Gastroesophageal sphincter (tissue), 3 donors: ENCODE results near the gene LRRC8C.

Source experiments
- EP300 ChIP-seq: sonication (generic); formaldehyde crosslinking; IDR thresholded peaks from one replicate; pipeline ENCODE4 v1.6.1; 2017; ENCODE audit warnings: antibody characterized with exemption, mild to moderate bottlenecking
- POLR2A ChIP-seq, 2 donors: fragments of 450-650 bp; IDR thresholded peaks; one replicate each; pipeline ENCODE4 v1.6.1; 2017; ENCODE audit warnings: antibody characterized with exemption in 2 of 2, mild to moderate bottlenecking in 2 of 2, moderate library complexity in 1 of 2
- POLR2AphosphoS5 ChIP-seq: sonication (generic); formaldehyde crosslinking; IDR thresholded peaks from one replicate; pipeline ENCODE4 v1.6.1; 2017; ENCODE audit warnings: antibody characterized with exemption
- TF ChIP-seq, protein P1 (sequence below), 4 experiments: fragments of 200-600 bp in 2 of 4; fragments of 450-650 bp in 2 of 4; sonication (generic) in 1 of 4; IDR thresholded peaks; one replicate each; pipeline ENCODE4 v1.5.1; 2017 to 2019; ENCODE audit warnings: antibody characterized with exemption in 4 of 4, mild to moderate bottlenecking in 2 of 4, moderate library complexity in 2 of 4

DNA sequence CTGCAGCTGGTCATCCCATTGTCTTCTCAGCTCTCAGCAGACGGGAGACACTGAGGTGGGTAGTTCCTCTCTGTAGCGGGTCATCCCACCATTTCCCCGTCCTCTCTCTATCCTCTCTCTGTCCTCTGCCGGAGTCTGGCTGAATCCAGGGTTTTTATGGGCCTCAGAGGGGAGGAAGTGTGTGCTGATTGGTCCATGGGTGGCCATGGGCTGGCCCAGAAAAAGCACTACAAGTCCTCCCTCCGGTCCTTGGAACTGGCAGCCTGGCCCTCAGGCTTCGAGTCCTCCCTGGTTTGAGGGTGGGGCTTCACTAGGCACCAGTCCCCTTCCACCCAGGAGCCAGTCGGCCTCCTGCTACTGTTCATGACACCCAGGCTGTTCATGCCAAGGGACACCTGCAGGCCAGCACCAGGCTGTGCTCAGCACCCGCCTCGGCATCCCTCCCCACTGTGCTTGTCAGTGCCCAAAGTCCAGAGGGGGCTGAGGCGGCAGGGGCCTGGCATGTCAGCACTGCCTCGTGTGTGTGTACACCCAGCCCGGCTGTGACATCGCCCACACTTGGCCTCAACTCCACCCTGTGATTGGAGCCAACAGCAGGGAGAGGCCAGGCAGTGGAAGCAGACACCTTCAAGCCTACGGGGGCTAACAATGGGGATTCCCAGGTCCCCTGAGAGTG is 23.0 kb upstream of the LRRC8C start:
- TF ChIP-seq, protein P1, sequence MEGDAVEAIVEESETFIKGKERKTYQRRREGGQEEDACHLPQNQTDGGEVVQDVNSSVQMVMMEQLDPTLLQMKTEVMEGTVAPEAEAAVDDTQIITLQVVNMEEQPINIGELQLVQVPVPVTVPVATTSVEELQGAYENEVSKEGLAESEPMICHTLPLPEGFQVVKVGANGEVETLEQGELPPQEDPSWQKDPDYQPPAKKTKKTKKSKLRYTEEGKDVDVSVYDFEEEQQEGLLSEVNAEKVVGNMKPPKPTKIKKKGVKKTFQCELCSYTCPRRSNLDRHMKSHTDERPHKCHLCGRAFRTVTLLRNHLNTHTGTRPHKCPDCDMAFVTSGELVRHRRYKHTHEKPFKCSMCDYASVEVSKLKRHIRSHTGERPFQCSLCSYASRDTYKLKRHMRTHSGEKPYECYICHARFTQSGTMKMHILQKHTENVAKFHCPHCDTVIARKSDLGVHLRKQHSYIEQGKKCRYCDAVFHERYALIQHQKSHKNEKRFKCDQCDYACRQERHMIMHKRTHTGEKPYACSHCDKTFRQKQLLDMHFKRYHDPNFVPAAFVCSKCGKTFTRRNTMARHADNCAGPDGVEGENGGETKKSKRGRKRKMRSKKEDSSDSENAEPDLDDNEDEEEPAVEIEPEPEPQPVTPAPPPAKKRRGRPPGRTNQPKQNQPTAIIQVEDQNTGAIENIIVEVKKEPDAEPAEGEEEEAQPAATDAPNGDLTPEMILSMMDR (IDR thresholded peaks at IDR 0.05): no peak
- no peak for TF ChIP-seq POLR2AphosphoS5
- no peak for TF ChIP-seq POLR2A (IDR thresholded peaks at IDR 0.05)
- no peak for TF ChIP-seq EP300
